Memory B cell (primary cell): ENCODE measurements around the gene OR51V1.
"Not testable (repeated sequence)": the region's sequence is repeated elsewhere in the genome, so short reads cannot be mapped to it uniquely, and the experiment has no call there.

Experiments
- ATAC-seq: fragments of 150-1000 bp; cut with Tn5 transposase; 2 replicates; pipeline ENCODE4 v1.10.0; 2021; ENCODE audit warnings: low read depth, mild to moderate bottlenecking, moderate library complexity
- DNase-seq, 2 donors: peaks; one replicate each; pipeline ENCODE4 v3.0.0; 2022; ENCODE audit warnings: low spot score in 2 of 2
- H3K27ac Mint-ChIP-seq: one replicate; pipeline ENCODE4 v1.8.0; 2022; ENCODE audit warnings: mild to moderate bottlenecking, moderate library complexity, mixed read lengths
- H3K27me3 Mint-ChIP-seq: one replicate; pipeline ENCODE4 v1.8.0; 2022; ENCODE audit warnings: mixed read lengths
- H3K36me3 Mint-ChIP-seq: one replicate; pipeline ENCODE4 v1.8.0; 2022; ENCODE audit warnings: mild to moderate bottlenecking, mixed read lengths
- H3K4me1 Mint-ChIP-seq: one replicate; pipeline ENCODE4 v1.8.0; 2022; ENCODE audit warnings: mixed read lengths
- H3K4me3 Mint-ChIP-seq: one replicate; pipeline ENCODE4 v1.8.0; 2022; ENCODE audit warnings: mild to moderate bottlenecking, moderate library complexity, mixed read lengths
- H3K9me3 Mint-ChIP-seq: one replicate; pipeline ENCODE4 v1.8.0; 2022; ENCODE audit warnings: mixed read lengths

Gene OR51V1, protein sequence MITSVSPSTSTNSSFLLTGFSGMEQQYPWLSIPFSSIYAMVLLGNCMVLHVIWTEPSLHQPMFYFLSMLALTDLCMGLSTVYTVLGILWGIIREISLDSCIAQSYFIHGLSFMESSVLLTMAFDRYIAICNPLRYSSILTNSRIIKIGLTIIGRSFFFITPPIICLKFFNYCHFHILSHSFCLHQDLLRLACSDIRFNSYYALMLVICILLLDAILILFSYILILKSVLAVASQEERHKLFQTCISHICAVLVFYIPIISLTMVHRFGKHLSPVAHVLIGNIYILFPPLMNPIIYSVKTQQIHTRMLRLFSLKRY

DNA sequence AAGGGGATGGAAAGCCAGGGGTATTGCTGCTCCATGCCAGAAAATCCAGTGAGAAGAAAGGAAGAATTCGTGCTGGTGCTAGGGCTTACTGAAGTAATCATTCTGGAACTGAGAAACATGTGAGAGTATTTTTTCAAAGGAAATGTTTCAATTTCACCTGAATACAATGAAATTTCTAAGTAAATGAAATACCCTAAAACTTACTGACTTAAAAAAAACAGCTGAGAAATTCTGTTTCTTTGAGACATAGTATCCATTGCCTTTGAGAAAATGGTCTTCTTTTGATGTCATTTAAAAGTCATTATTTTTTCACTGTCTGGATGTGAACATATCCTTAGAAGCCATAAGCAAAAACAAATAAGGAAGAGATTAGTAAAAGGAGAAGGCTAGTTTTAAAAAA is at the start of gene OR51V1:
Gene OR51V1, minus strand, starts transcription at position 101 of the 400 bp plus-strand sequence. Its CDS starts 0 bp downstream, at position 101.
- DNase-seq (no peak), ATAC-seq (no peak)
- Mint-ChIP-seq H3K27ac (no peak within 1 kb of the TSS), H3K9me3 (no peaks in the 10 kb centered on the region), H3K27me3 (peaks cover 5% of the 10 kb centered on the region), H3K4me3 (no peak within 1 kb of the TSS), H3K36me3 (no peaks in the 10 kb centered on the region), H3K4me1 (no peaks in the 10 kb centered on the region)

DNA sequence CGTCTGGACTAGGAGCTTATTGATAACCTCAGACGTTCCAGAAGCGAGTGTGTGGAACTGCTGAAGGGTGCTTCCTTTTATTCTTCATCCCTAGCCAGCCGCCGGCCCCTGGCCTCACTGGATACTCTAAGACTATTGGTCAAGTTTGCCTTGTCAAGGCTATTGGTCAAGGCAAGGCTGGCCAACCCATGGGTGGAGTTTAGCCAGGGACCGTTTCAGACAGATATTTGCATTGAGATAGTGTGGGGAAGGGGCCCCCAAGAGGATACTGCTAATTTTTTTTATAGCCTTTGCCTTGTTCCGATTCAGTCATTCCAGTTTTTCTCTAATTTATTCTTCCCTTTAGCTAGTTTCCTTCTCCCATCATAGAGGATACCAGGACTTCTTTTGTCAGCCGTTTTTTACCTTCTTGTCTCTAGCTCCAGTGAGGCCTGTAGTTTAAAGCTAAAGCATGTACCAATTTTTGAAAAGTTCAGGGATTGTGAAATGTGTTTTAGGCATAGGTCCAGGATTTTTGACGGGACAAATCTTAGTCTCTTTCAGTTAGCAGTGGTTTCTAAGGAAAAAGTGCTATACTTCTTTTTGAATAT is 49.4 kb upstream of the OR51V1 start, which contains the start of gene HBG1:
Gene HBG1, minus strand, starts transcription at position 51 of the 590 bp plus-strand sequence. CDS start 53 bp downstream, outside the sequence.
- H3K4me1 Mint-ChIP-seq, H3K27me3 Mint-ChIP-seq, H3K9me3 Mint-ChIP-seq, DNase-seq, H3K36me3 Mint-ChIP-seq, H3K27ac Mint-ChIP-seq, H3K4me3 Mint-ChIP-seq, ATAC-seq: not testable (repeated sequence)

DNA sequence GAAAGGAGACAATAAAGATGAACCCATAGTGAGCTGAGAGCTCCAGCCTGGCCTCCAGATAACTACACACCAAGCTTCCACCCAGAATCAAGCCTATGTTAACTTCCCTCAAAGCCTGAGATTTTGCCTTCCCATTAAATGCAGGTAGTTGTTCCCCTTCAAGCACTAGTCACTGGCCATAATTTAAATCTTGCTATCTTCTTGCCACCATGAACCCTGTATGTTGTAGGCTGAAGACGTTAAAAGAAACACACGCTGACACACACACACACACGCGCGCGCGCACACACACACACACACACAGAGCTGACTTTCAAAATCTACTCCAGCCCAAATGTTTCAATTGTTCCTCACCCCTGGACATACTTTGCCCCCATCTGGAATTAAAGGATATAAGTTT is 48.0 kb upstream of the OR51V1 start:
- not testable (repeated sequence) for H3K4me3 Mint-ChIP-seq, DNase-seq, H3K27ac Mint-ChIP-seq, H3K9me3 Mint-ChIP-seq, H3K4me1 Mint-ChIP-seq, H3K36me3 Mint-ChIP-seq, H3K27me3 Mint-ChIP-seq, ATAC-seq

DNA sequence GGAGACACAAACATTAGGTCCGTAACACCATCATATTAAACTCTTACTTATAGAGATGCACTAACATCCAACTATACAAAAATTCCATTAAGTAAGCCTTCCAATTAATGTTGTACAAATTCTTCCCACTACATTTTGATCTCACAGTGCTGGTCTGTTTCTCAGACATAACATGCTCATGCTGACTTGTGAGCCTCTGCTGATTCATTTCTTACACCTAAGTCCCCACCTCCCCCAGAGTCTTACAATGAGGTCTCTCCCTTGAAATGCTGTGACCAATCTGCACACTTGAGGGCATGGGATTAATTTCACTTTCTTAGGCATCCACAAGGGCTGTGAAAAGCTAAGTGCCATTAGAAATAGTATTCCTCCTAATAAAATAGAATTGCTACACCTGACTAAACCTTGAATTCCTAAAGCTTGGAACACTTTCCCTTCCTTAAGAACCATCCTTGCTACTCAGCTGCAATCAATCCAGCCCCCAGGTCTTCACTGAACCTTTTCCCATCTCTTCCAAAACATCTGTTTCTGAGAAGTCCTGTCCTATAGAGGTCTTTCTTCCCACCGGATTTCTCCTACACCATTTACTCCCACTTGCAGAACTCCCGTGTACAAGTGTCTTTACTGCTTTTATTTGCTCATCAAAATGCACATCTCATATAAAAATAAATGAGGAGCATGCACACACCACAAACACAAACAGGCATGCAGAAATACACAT is 47.1 kb upstream of the OR51V1 start:
- Mint-ChIP-seq H3K4me3 (no peak overlapping the region), H3K36me3 (no peaks in the 10 kb centered on the region), H3K9me3 (no peaks in the 10 kb centered on the region), H3K27me3 (peaks cover 2% of the 10 kb centered on the region), H3K4me1 (no peaks in the 10 kb centered on the region), H3K27ac (no peak overlapping the region)
- ATAC-seq (no peak), DNase-seq (no peak)

- H3K27me3 Mint-ChIP-seq, result peaks cover 2% of the 10 kb centered on the region
- H3K4me3 Mint-ChIP-seq, result no peak overlapping the region
- H3K27ac Mint-ChIP-seq, result no peak overlapping the region
- DNase-seq (no peak), ATAC-seq (no peak)
- no peaks in the 10 kb centered on the region for H3K4me1 Mint-ChIP-seq
- H3K36me3 Mint-ChIP-seq, result no peaks in the 10 kb centered on the region
- H3K9me3 Mint-ChIP-seq, result no peaks in the 10 kb centered on the region
These were observed 46.4 kb upstream of the OR51V1 start for GRCh38 chr11:5246772-5247471.

GRCh38 chr11:5245155-5245554 is 44.7 kb upstream of the OR51V1 start:
- Mint-ChIP-seq H3K9me3 (no peaks in the 10 kb centered on the region), H3K4me1 (no peaks in the 10 kb centered on the region), H3K36me3 (no peaks in the 10 kb centered on the region), H3K27ac (no peak overlapping the region), H3K4me3 (no peak overlapping the region), H3K27me3 (peaks cover 2% of the 10 kb centered on the region)
- no peak for DNase-seq
- ATAC-seq, result no peak

DNA sequence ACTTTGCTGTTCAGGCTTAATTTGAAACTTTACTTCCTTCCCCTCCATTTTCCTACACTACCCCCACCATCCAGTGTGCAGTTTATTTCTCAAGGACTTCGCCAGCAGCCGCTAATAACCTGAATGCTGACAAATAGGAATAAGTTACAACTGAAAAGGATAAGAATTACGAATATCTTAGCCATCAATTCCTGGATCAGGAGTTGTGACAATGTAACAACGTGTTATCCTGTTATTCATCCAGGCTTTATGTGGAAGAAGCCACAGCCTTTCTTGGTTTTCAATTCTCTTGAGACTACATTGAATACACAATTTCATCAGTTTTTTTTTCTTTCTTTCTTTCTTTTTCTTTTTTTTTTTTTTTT is 43.3 kb upstream of the OR51V1 start:
- no peaks in the 10 kb centered on the region for H3K4me1 Mint-ChIP-seq
- peaks cover 2% of the 10 kb centered on the region for H3K27me3 Mint-ChIP-seq
- no peak for DNase-seq
- H3K9me3 Mint-ChIP-seq, result no peaks in the 10 kb centered on the region
- no peak overlapping the region for H3K4me3 Mint-ChIP-seq
- H3K27ac Mint-ChIP-seq, result no peak overlapping the region
- no peak for ATAC-seq
- H3K36me3 Mint-ChIP-seq, result no peaks in the 10 kb centered on the region

DNA sequence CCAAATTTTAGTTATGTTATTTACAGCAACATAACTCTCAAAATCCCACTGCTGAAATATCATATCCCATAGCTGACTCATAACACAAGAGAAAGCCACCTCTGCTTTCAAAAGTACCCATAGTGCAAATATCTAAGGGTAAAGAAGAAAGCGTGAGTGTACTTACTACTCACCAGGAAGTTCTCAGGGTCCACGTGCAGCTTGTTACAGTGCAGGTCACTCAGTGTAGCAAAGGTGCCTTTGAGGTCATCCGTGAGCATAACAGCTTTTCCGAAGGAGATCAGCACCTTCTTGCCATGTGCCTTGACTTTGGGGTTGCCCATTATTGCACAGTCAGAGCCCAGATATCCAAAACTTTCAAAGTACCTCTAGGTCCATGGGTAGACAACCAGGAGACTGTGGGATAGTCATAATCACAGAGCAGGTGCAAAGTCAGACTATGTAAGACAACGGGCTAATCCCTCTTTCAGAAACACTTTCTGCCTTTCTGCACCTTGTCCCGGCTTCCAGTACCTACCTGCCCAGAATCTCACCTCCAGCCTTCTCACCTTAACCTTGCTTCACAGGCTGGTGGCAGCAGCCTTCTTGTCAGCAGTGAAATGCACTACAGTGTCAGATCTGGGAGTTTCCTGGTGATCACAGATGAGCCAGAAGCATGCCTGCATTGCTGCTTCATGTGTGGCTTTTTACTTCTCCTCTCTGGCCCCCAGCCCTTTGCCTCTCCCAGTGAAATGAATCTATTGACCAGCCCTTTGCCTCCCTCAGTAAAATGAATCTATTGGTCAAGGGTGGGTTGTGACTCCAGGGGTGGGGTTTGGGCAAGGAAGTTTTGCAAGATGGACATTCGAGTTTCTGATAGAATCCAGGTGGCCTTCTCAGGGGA is 42.7 kb upstream of the OR51V1 start:
- Mint-ChIP-seq H3K36me3 (no peaks in the 10 kb centered on the region), H3K9me3 (no peaks in the 10 kb centered on the region), H3K4me3 (no peak overlapping the region), H3K27me3 (peaks cover 2% of the 10 kb centered on the region), H3K27ac (no peak overlapping the region), H3K4me1 (no peaks in the 10 kb centered on the region)
- no peak for ATAC-seq
- no peak for DNase-seq

GRCh38 chr11:5242208-5242607 is 41.7 kb upstream of the OR51V1 start:
- no peak overlapping the region for H3K4me3 Mint-ChIP-seq
- ATAC-seq, result no peak
- H3K36me3 Mint-ChIP-seq, result no peaks in the 10 kb centered on the region
- H3K27ac Mint-ChIP-seq, result no peak overlapping the region
- no peak for DNase-seq
- no peaks in the 10 kb centered on the region for H3K4me1 Mint-ChIP-seq
- H3K9me3 Mint-ChIP-seq, result no peaks in the 10 kb centered on the region
- H3K27me3 Mint-ChIP-seq, result peaks cover 4% of the 10 kb centered on the region

- no peaks in the 10 kb centered on the region for H3K4me1 Mint-ChIP-seq
- no peak overlapping the region for H3K27ac Mint-ChIP-seq
- H3K4me3 Mint-ChIP-seq, result no peak overlapping the region
- no peaks in the 10 kb centered on the region for H3K9me3 Mint-ChIP-seq
- ATAC-seq (no peak), DNase-seq (no peak)
- peaks cover 4% of the 10 kb centered on the region for H3K27me3 Mint-ChIP-seq
- no peaks in the 10 kb centered on the region for H3K36me3 Mint-ChIP-seq
These were observed 41.0 kb upstream of the OR51V1 start for GRCh38 chr11:5241458-5241857.

DNA sequence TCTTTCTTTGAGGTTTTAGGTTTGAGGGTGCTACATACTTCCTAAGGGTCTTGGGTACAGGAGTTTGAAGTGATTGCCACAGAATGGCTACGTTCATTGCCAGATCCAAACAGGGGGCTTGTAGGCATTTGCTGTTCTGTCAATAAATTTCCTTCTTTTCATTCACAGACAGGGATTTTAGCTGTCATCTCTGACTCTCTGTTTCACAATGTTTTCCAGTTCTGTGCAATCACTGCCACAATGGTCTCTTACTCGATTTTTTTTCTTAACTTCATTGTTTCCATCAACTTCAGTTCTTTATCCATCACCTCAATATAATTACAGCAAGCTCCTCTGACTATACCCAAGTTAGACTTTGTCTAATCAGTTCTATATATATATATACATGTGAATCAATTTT is 40.0 kb upstream of the OR51V1 start:
- H3K4me3 Mint-ChIP-seq, result no peak overlapping the region
- no peak overlapping the region for H3K27ac Mint-ChIP-seq
- H3K9me3 Mint-ChIP-seq, result no peaks in the 10 kb centered on the region
- peaks cover 3% of the 10 kb centered on the region for H3K27me3 Mint-ChIP-seq
- no peaks in the 10 kb centered on the region for H3K36me3 Mint-ChIP-seq
- no peak for DNase-seq
- no peaks in the 10 kb centered on the region for H3K4me1 Mint-ChIP-seq
- no peak for ATAC-seq

DNA sequence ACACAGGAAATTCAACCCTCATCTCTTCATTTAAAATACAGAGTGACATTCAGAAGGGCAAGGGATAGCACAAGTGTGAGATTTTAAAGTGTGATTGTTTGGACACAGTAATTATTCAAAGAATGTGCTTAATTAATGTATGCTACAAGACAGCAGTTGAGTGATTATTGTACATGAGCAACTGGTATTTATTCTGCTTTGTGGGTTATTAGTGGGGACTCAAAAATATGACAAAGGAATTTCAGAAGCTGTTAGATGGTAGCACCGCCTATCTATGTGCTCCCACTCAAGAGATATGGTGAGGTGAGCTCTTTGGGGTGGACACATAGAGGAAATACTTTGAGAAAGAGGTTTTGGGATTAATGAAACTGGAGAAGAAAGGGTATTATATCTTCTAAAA is 39.6 kb upstream of the OR51V1 start:
- no peaks in the 10 kb centered on the region for H3K4me1 Mint-ChIP-seq
- H3K27me3 Mint-ChIP-seq, result peaks cover 6% of the 10 kb centered on the region
- no peaks in the 10 kb centered on the region for H3K36me3 Mint-ChIP-seq
- ATAC-seq, result no peak
- no peaks in the 10 kb centered on the region for H3K9me3 Mint-ChIP-seq
- no peak overlapping the region for H3K4me3 Mint-ChIP-seq
- no peak overlapping the region for H3K27ac Mint-ChIP-seq
- DNase-seq, result no peak

GRCh38 chr11:5239046-5239445 is 38.6 kb upstream of the OR51V1 start:
- no peak overlapping the region for H3K27ac Mint-ChIP-seq
- no peaks in the 10 kb centered on the region for H3K9me3 Mint-ChIP-seq
- no peak for ATAC-seq
- no peak for DNase-seq
- H3K4me3 Mint-ChIP-seq, result no peak overlapping the region
- H3K4me1 Mint-ChIP-seq, result peaks cover 5% of the 10 kb centered on the region
- H3K36me3 Mint-ChIP-seq, result no peaks in the 10 kb centered on the region
- peaks cover 8% of the 10 kb centered on the region for H3K27me3 Mint-ChIP-seq
